CD14-positive monocyte (primary cell): ENCODE results near the gene ZDHHC8. TPM values are rescaled to one million over a fixed set of nuclear protein-coding genes. Genes with fewer than 3 reads are reported as not detected.

Experiments
- DNase-seq, 3 donors: peaks; one replicate each; pipeline ENCODE4 v3.0.0-alpha.2; 2011 to 2022
- H2AFZ ChIP-seq: 2 replicates; pipeline ENCODE4 v1.6.0; 2012; ENCODE audit warnings: mild to moderate bottlenecking, low read depth, low read length, inconsistent platforms; ENCODE audit not compliant: insufficient read depth, poor library complexity, severe bottlenecking
- H3K27ac ChIP-seq, 2 donors: 1 replicate in 1 of 2; 2 replicates in 1 of 2; pipeline ENCODE4 v1.5.1; 2012 to 2013; ENCODE audit warnings: low read length in 2 of 2, control low read depth in 1 of 2, inconsistent platforms in 1 of 2, low read depth in 1 of 2, mild to moderate bottlenecking in 1 of 2
- H3K27me3 ChIP-seq, 2 donors: one replicate each; pipeline versions ENCODE4 v1.6.0 to v1.6.1; 2011 to 2013; ENCODE audit warnings: low read length in 2 of 2; ENCODE audit not compliant: control insufficient read depth in 2 of 2, insufficient read depth in 2 of 2
- H3K36me3 ChIP-seq, 2 donors: replicated peaks in 1 of 2; 1 replicate in 1 of 2; 2 replicates in 1 of 2; pipeline versions ENCODE4 v1.5.1 to v1.6.1; 2012 to 2013; ENCODE audit warnings: low read length in 2 of 2, control low read depth in 1 of 2, inconsistent platforms in 1 of 2, mild to moderate bottlenecking in 1 of 2; ENCODE audit not compliant: insufficient read depth in 2 of 2, control insufficient read depth in 1 of 2
- H3K4me1 ChIP-seq, 2 donors: 1 replicate in 1 of 2; 2 replicates in 1 of 2; pipeline versions ENCODE4 v1.5.1 to v1.6.1; 2012 to 2013; ENCODE audit warnings: low read length in 2 of 2, control low read depth in 1 of 2, inconsistent platforms in 1 of 2, mild to moderate bottlenecking in 1 of 2, moderate library complexity in 1 of 2; ENCODE audit not compliant: insufficient read depth in 2 of 2, control insufficient read depth in 1 of 2
- H3K4me2 ChIP-seq: replicated peaks from 2 replicates; pipeline ENCODE3; 2012; ENCODE audit warnings: low read length, moderate library complexity, mild to moderate bottlenecking; ENCODE audit not compliant: poor library complexity, severe bottlenecking; ENCODE audit errors: extremely low read depth
- H3K4me3 ChIP-seq, 3 experiments: fragments of 200-600 bp in 1 of 3; sonication (generic) in 1 of 3; replicated peaks in 1 of 3; 1 replicate in 2 of 3; 2 replicates in 1 of 3; pipeline ENCODE4 v1.5.1; 2011 to 2013; ENCODE audit warnings: low read length in 3 of 3, mild to moderate bottlenecking in 3 of 3, control low read depth in 2 of 3, low read depth in 2 of 3, inconsistent platforms in 1 of 3, moderate library complexity in 1 of 3
- H3K79me2 ChIP-seq: 2 replicates; pipeline ENCODE4 v1.6.0; 2012; ENCODE audit warnings: mild to moderate bottlenecking, control low read depth, inconsistent platforms, low read length, moderate library complexity; ENCODE audit not compliant: insufficient read depth
- H3K9ac ChIP-seq: 2 replicates; pipeline ENCODE4 v1.6.0; 2017; ENCODE audit warnings: low read length, mild to moderate bottlenecking; ENCODE audit not compliant: insufficient read depth, poor library complexity, severe bottlenecking
- H3K9me3 ChIP-seq, 2 donors: replicated peaks in 1 of 2; 1 replicate in 1 of 2; 2 replicates in 1 of 2; pipeline versions ENCODE4 v1.5.1 to v1.6.1; 2012 to 2013; ENCODE audit warnings: low read length in 2 of 2, control low read depth in 1 of 2; ENCODE audit not compliant: control insufficient read depth in 1 of 2, insufficient read depth in 1 of 2
- H4K20me1 ChIP-seq: 2 replicates; pipeline ENCODE4 v1.6.0; 2012; ENCODE audit warnings: mild to moderate bottlenecking, low read length, control low read depth, moderate library complexity; ENCODE audit not compliant: insufficient read depth
- H3K27ac Mint-ChIP-seq, 7 donors: one replicate each; pipeline ENCODE4 v1.8.0; 2020; ENCODE audit warnings: mild to moderate bottlenecking in 7 of 7, mixed read lengths in 7 of 7, moderate library complexity in 6 of 7, inconsistent platforms in 2 of 7
- H3K27me3 Mint-ChIP-seq, 3 donors: one replicate each; pipeline ENCODE4 v1.8.0; 2021 to 2022; ENCODE audit warnings: low read depth in 3 of 3, mild to moderate bottlenecking in 3 of 3, mixed read lengths in 3 of 3, moderate library complexity in 3 of 3, inconsistent platforms in 1 of 3
- H3K36me3 Mint-ChIP-seq, 2 donors: one replicate each; pipeline ENCODE4 v1.8.0; 2020; ENCODE audit warnings: mixed read lengths in 2 of 2, inconsistent platforms in 1 of 2, mild to moderate bottlenecking in 1 of 2
- H3K4me1 Mint-ChIP-seq: one replicate; pipeline ENCODE4 v1.8.0; 2020; ENCODE audit warnings: mild to moderate bottlenecking, mixed read lengths
- H3K4me3 Mint-ChIP-seq, 2 donors: one replicate each; pipeline ENCODE4 v1.8.0; 2020; ENCODE audit warnings: mild to moderate bottlenecking in 2 of 2, mixed read lengths in 2 of 2, moderate library complexity in 1 of 2
- H3K9me3 Mint-ChIP-seq, 7 donors: one replicate each; pipeline ENCODE4 v1.8.0; 2020 to 2022; ENCODE audit warnings: mixed read lengths in 7 of 7, mild to moderate bottlenecking in 6 of 7, moderate library complexity in 6 of 7, inconsistent platforms in 2 of 7
- CTCF ChIP-seq: fragments of 200-600 bp; IDR thresholded peaks from one replicate; pipeline ENCODE4 v1.8.0; 2022; ENCODE audit warnings: antibody characterized with exemption, mild to moderate bottlenecking
- WGBS: methylation state at CpG from one replicate; pipeline ENCODE4 v1.1.5; 2013; ENCODE audit warnings: missing lambda C conversion rate; ENCODE audit not compliant: insufficient coverage; 5-methylcytosine and 5-hydroxymethylcytosine counted together
- intact Hi-C, 2 donors: fragments of 100-400 bp; cut with micrococcal nuclease; formaldehyde crosslinking; loops; one replicate each; pipeline versions ENCODE4 v1.15.0 to v1.15.1; 2023
- polyA plus RNA-seq, 3 donors: library from polyadenylated mRNA; depleted of rRNA in 1 of 3; unstranded in 2 of 3; stranded (reverse) in 1 of 3; fragments of 300-500 nt in 2 of 3; fragments of >200 nt in 1 of 3; fragmentation: Illumina TruSeq in 2 of 3; gene quantifications; 1 replicate in 2 of 3; 2 replicates in 1 of 3; pipeline ENCODE4 v1.2.3, GENCODE V29; 2012 to 2021

ZDHHC8 gene
- polyA plus RNA-seq, 3 donors: 0.73 to 76.3 (median 1.1) TPM

GRCh38 chr22:20169253-20169822 is 37.7 kb downstream of the ZDHHC8 start:
- H3K27me3 ChIP-seq: no peaks in the 10 kb centered on the region
- no peaks in the 10 kb centered on the region for H3K9me3 ChIP-seq
- H3K27ac Mint-ChIP-seq: no peak overlapping the region
- H3K4me1 Mint-ChIP-seq: no peaks in the 10 kb centered on the region
- no peak overlapping the region for H3K4me2 ChIP-seq
- no peak overlapping the region for H3K9ac ChIP-seq
- H4K20me1 ChIP-seq: no peaks in the 10 kb centered on the region
- no peak for DNase-seq
- intact Hi-C loops: no loop called here
- no peaks in the 10 kb centered on the region for H3K36me3 ChIP-seq
- H3K27me3 Mint-ChIP-seq: peaks cover 1 to 4% (median 3%) of the 10 kb centered on the region in 3 donors
- H3K27ac ChIP-seq: no peak overlapping the region
- no peak overlapping the region for H2AFZ ChIP-seq
- no peak overlapping the region for H3K4me3 Mint-ChIP-seq
- TF ChIP-seq CTCF: no peak
- H3K9me3 Mint-ChIP-seq: peaks cover 0 to 1% (median 0%) of the 10 kb centered on the region in 7 donors
- H3K4me3 ChIP-seq: no peak overlapping the region
- H3K36me3 Mint-ChIP-seq: no peaks in the 10 kb centered on the region
- no peaks in the 10 kb centered on the region for H3K4me1 ChIP-seq
- no peaks in the 10 kb centered on the region for H3K79me2 ChIP-seq
- 90% methylated on average over 7 of the region's 10 CpGs for WGBS

GRCh38 chr22:20170170-20170569 is 38.6 kb downstream of the ZDHHC8 start:
- Mint-ChIP-seq H3K9me3 (no peaks in the 10 kb centered on the region), H3K36me3 (no peaks in the 10 kb centered on the region), H3K4me3 (no peak overlapping the region), H3K4me1 (no peaks in the 10 kb centered on the region), H3K27me3 (peaks cover 1 to 4% (median 3%) of the 10 kb centered on the region in 3 donors), H3K27ac (no peak overlapping the region)
- no peak overlapping the region for H2AFZ ChIP-seq
- no peaks in the 10 kb centered on the region for H3K36me3 ChIP-seq
- no peaks in the 10 kb centered on the region for H3K4me1 ChIP-seq
- H4K20me1 ChIP-seq: no peaks in the 10 kb centered on the region
- intact Hi-C loops: no loop called here
- H3K27me3 ChIP-seq: no peaks in the 10 kb centered on the region
- no peak overlapping the region for H3K4me3 ChIP-seq
- H3K79me2 ChIP-seq: no peaks in the 10 kb centered on the region
- no peak for DNase-seq
- no peaks in the 10 kb centered on the region for H3K9me3 ChIP-seq
- WGBS: 99% methylated on average over 12 of the region's 13 CpGs
- no peak overlapping the region for H3K27ac ChIP-seq
- no peak overlapping the region for H3K9ac ChIP-seq
- no peak for TF ChIP-seq CTCF
- no peak overlapping the region for H3K4me2 ChIP-seq
